ENCODE results near the gene SMNDC1.

- no peak for TF ChIP-seq CTCF (IDR thresholded peaks at IDR 0.05)
- no peak for TF ChIP-seq POLR2A (IDR thresholded peaks at IDR 0.05)
- TF ChIP-seq EP300 (IDR thresholded peaks at IDR 0.05): no peak
- no peak for TF ChIP-seq POLR2AphosphoS5 (IDR thresholded peaks at IDR 0.05)
Measured at GRCh38 chr10:110258542-110258941, 46.2 kb downstream of the SMNDC1 start.

Measured in gastroesophageal sphincter (tissue), 3 donors.